Tibial artery (tissue), 4 donors: Measurements from ENCODE around the gene VGLL3.

ENCODE experiments used
- DNase-seq, 2 donors: peaks; one replicate each; pipeline ENCODE4 v3.0.0-alpha.2; 2019
- H3K27ac ChIP-seq, 2 donors: fragments of 200-600 bp; sonication (generic) in 1 of 2; 1 replicate in 1 of 2; 2 replicates in 1 of 2; pipeline ENCODE4 v1.5.1; 2018 to 2019; ENCODE audit warnings: mild to moderate bottlenecking in 1 of 2
- H3K27me3 ChIP-seq, 2 donors: fragments of 200-600 bp; sonication (generic) in 1 of 2; one replicate each; pipeline versions ENCODE4 v1.5.1 to v1.6.0; 2016 to 2019
- H3K36me3 ChIP-seq, 3 donors: fragments of 200-600 bp; sonication (generic) in 2 of 3; one replicate each; pipeline ENCODE4 v1.5.1; 2016 to 2019; ENCODE audit warnings: mild to moderate bottlenecking in 2 of 3
- H3K4me1 ChIP-seq, 4 donors: fragments of 200-600 bp; sonication (generic) in 2 of 4; 1 replicate in 3 of 4; 2 replicates in 1 of 4; pipeline ENCODE4 v1.5.1; 2016 to 2019
- H3K4me3 ChIP-seq, 2 donors: fragments of 200-600 bp; sonication (generic) in 1 of 2; 1 replicate in 1 of 2; 2 replicates in 1 of 2; pipeline ENCODE4 v1.5.1; 2018 to 2019; ENCODE audit warnings: mild to moderate bottlenecking in 2 of 2
- H3K9me3 ChIP-seq, 3 donors: fragments of 200-600 bp; sonication (generic) in 1 of 3; one replicate each; pipeline ENCODE4 v1.5.1; 2016 to 2019
- CTCF ChIP-seq, 2 experiments: fragments of 200-600 bp in 1 of 2; fragments of 450-650 bp in 1 of 2; IDR thresholded peaks; one replicate each; pipeline ENCODE4 v1.5.1; 2017 to 2019; ENCODE audit warnings: antibody characterized with exemption in 2 of 2, mild to moderate bottlenecking in 1 of 2, moderate library complexity in 1 of 2
- intact Hi-C: fragments of 100-400 bp; cut with DNase I; formaldehyde crosslinking; loops from one replicate; pipeline ENCODE4 v1.15.0; 2023; ENCODE audit warnings: low total_unique reads

The VGLL3 gene

DNA sequence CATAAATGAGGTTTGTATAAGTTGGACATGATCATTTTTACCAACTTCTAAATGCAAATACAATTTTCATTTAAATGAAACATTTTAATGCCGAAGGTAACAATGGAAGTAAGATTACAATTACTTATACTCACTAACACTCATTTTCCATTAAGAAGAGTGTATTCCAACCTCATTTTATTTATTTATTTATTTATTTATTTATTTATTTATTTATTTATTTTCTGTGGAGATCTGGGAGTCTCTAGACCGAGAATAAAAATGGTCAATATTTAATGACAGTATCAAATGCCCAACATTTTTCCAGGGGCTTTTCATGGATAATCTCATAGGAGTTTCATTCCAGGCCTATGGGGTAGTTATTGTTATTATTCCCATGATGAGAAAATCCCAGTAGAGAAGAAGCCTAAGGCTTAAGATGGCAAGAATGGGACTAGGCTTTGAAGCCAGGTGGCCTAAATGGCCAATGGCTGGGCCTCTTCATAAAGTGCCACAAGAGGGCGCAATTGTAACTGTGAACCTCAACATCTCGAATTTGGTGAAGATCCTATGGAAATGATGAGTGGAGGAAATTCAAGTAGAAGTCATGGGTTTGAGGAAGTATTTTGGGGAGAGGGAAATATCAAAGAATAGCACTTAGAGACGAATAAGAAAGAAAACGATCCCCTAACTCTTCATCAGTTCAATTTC, 21.3 kb downstream of the VGLL3 start:
- TF ChIP-seq CTCF (IDR thresholded peaks at IDR 0.05), result peak; percentile 31 to 33
- intact Hi-C loops, result no loop called here
- H3K27me3 ChIP-seq, result no peaks in the 10 kb centered on the region
- no peak for DNase-seq
- H3K9me3 ChIP-seq, result no peaks in the 10 kb centered on the region
- H3K4me3 ChIP-seq, result no peak overlapping the region
- no peak overlapping the region for H3K27ac ChIP-seq
- H3K36me3 ChIP-seq, result peaks cover 14 to 25% (median 14%) of the 10 kb centered on the region in 3 donors
- H3K4me1 ChIP-seq, result peaks cover 0 to 54% (median 10%) of the 10 kb centered on the region in 4 donors

- H3K9me3 ChIP-seq, result no peaks in the 10 kb centered on the region
- intact Hi-C loops, result no loop called here
- no peak for TF ChIP-seq CTCF (IDR thresholded peaks at IDR 0.05)
- peaks cover 15 to 31% (median 18%) of the 10 kb centered on the region in 3 donors for H3K36me3 ChIP-seq
- H3K4me3 ChIP-seq, result no peak overlapping the region
- peak overlapping the region in 1 of 2 donors; percentile 39 for H3K27ac ChIP-seq
- no peaks in the 10 kb centered on the region for H3K27me3 ChIP-seq
- no peak for DNase-seq
- peaks cover 0 to 42% (median 10%) of the 10 kb centered on the region in 4 donors for H3K4me1 ChIP-seq
Observed at GRCh38 chr3:86968244-86968932, 22.6 kb downstream of the VGLL3 start.

GRCh38 chr3:86967062-86967461, 23.9 kb downstream of the VGLL3 start:
- no peaks in the 10 kb centered on the region for H3K27me3 ChIP-seq
- peaks cover 15 to 31% (median 18%) of the 10 kb centered on the region in 3 donors for H3K36me3 ChIP-seq
- H3K27ac ChIP-seq, result peak overlapping the region in 1 of 2 donors; percentile 39
- peaks cover 0 to 32% (median 10%) of the 10 kb centered on the region in 4 donors for H3K4me1 ChIP-seq
- no peak overlapping the region for H3K4me3 ChIP-seq
- intact Hi-C loops, result no loop called here
- no peaks in the 10 kb centered on the region for H3K9me3 ChIP-seq
- TF ChIP-seq CTCF (IDR thresholded peaks at IDR 0.05), result no peak
- no peak for DNase-seq

DNA sequence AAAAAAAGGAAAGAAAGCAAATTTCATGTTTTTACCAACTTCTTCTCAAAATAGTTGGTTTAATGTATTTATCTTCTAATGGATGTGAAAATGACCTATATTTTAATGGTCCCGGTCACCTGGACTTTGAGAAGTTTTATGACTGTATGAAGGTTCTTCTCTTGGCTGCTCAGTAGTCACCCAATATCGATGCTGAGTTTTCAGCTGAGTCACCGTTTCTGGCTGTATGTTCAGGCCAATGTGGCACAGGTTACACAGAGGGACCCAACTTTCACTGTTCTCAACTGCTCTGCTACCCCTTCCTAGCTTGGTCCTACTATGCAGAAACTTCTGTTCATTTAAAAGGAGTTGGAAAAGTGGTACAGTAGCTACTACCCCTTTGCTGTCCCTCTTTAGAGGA, 25.8 kb downstream of the VGLL3 start:
- H3K9me3 ChIP-seq, result no peaks in the 10 kb centered on the region
- intact Hi-C loops, result no loop called here
- H3K36me3 ChIP-seq, result peaks cover 15 to 31% (median 18%) of the 10 kb centered on the region in 3 donors
- H3K4me1 ChIP-seq, result peaks cover 0 to 51% (median 11%) of the 10 kb centered on the region in 4 donors
- no peak for DNase-seq
- H3K27ac ChIP-seq, result no peak overlapping the region
- no peaks in the 10 kb centered on the region for H3K27me3 ChIP-seq
- no peak for TF ChIP-seq CTCF (IDR thresholded peaks at IDR 0.05)
- no peak overlapping the region for H3K4me3 ChIP-seq

DNA sequence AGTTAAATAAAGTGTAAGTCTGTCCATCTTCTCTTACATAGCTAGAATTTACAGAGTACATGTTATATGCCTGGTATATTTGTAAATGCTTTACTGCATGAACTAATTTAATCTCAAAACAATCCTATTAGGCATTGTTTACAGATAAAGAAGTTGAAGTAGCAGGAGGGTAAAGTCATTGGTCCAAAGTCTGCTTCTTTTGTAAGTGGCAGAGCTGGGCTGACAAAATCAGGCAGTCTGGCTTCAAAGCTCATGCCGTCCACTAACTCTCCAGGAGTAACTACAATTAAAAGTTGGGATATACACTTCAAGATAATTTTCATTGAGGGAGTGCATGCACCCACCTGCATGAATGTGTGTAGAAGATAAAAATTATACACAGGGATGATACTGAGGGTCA, 27.3 kb downstream of the VGLL3 start:
- intact Hi-C loops, result no loop called here
- peaks cover 0 to 64% (median 11%) of the 10 kb centered on the region in 4 donors for H3K4me1 ChIP-seq
- H3K36me3 ChIP-seq, result peaks cover 12 to 23% (median 15%) of the 10 kb centered on the region in 3 donors
- H3K9me3 ChIP-seq, result no peaks in the 10 kb centered on the region
- no peaks in the 10 kb centered on the region for H3K27me3 ChIP-seq
- H3K27ac ChIP-seq, result no peak overlapping the region
- no peak for DNase-seq
- H3K4me3 ChIP-seq, result no peak overlapping the region
- no peak for TF ChIP-seq CTCF (IDR thresholded peaks at IDR 0.05)
